Erythroblast (primary cell): ENCODE data around the gene FNDC3B.

Experiments
- DNase-seq, 2 experiments: peaks; one replicate each; lab custom pipeline; 2025; lab: John Stamatoyannopoulos, UW
- GATA1 ChIP-seq: IDR thresholded peaks from 2 replicates; pipeline ENCODE4 v1.6.1; 2011; ENCODE audit warnings: low read depth, mild to moderate bottlenecking, control low read depth, low read length, moderate library complexity
- POLR2A ChIP-seq: IDR thresholded peaks from 2 replicates; pipeline ENCODE4 v1.6.1; 2011; ENCODE audit warnings: mild to moderate bottlenecking, low read length

The FNDC3B gene

GRCh38 chr3:172261054-172261453, 221.7 kb downstream of the FNDC3B start:
- DNase-seq: no peak
- TF ChIP-seq POLR2A (no peak), GATA1 (no peak)

- no peak for TF ChIP-seq GATA1
- TF ChIP-seq POLR2A: no peak
- DNase-seq: no peak
These were observed 223.7 kb downstream of the FNDC3B start for GRCh38 chr3:172262991-172263608.

GRCh38 chr3:172263781-172264486, 224.6 kb downstream of the FNDC3B start:
- DNase-seq: no peak
- TF ChIP-seq GATA1 (no peak), POLR2A (no peak)

DNA sequence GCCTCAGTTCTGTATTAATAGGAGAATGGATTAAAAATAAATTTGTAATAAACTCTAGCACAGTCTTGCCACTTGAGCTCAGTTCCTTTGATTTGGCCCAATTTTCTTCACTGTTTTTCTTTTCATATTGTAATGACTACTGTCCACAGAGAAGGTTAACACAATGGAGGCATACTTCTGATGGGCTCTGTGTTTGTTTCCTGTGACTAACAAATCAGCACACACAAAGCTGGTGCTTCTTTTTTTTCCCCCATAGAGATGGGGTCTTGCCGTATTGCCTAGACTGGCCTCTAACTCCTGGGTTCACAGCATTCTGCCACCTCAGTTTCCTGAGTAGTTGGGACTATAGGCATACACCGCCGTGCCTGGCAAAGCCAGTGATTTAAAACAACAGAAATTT, 226.7 kb downstream of the FNDC3B start:
- no peak for DNase-seq
- TF ChIP-seq GATA1 (no peak), POLR2A (no peak)

GRCh38 chr3:172268425-172268824, 229.0 kb downstream of the FNDC3B start:
- DNase-seq: no peak
- TF ChIP-seq GATA1: no peak

- TF ChIP-seq GATA1 (no peak), POLR2A (no peak)
- DNase-seq: no peak
These were observed 229.5 kb downstream of the FNDC3B start for GRCh38 chr3:172268868-172269267.

GRCh38 chr3:172270557-172271166, 231.3 kb downstream of the FNDC3B start:
- TF ChIP-seq POLR2A (no peak), GATA1 (no peak)
- no peak for DNase-seq

GRCh38 chr3:172271386-172271976, 232.1 kb downstream of the FNDC3B start:
- TF ChIP-seq POLR2A: no peak
- no peak for TF ChIP-seq GATA1

GRCh38 chr3:172272698-172273097, 233.3 kb downstream of the FNDC3B start:
- TF ChIP-seq GATA1: no peak
- TF ChIP-seq POLR2A: no peak
- no peak for DNase-seq

More at GRCh38 chr3:172271386-172271976, 232.1 kb downstream of the FNDC3B start:
- no peak for DNase-seq

DNA sequence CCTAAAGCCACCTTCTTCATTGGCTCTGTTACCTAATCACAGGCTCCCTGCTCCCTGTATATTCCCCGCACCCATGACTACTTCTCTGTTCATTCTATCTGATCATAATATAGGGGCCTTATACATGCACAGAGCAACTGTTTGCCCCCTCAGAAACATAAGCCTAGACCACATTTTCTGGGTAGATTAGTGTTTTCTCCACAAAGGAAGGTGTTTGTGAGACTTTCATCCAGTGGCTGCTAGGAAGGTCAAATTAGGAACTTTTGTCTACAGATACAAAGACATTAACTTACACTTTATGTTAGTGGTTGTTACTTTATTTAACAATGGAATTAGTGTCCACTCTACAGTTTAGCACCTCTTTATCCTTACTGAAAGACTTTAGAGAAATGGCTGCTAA, 234.0 kb downstream of the FNDC3B start:
- no peak for DNase-seq
- TF ChIP-seq POLR2A (no peak), GATA1 (no peak)

- no peak for TF ChIP-seq GATA1
- no peak for TF ChIP-seq POLR2A
- no peak for DNase-seq
These were observed 235.5 kb downstream of the FNDC3B start for GRCh38 chr3:172274906-172275305.

GRCh38 chr3:172275586-172275985, 236.2 kb downstream of the FNDC3B start:
- no peak for TF ChIP-seq GATA1
- TF ChIP-seq POLR2A: no peak
- no peak for DNase-seq

GRCh38 chr3:172276103-172276502, 236.7 kb downstream of the FNDC3B start:
- no peak for DNase-seq
- TF ChIP-seq GATA1 (no peak), POLR2A (no peak)

DNA sequence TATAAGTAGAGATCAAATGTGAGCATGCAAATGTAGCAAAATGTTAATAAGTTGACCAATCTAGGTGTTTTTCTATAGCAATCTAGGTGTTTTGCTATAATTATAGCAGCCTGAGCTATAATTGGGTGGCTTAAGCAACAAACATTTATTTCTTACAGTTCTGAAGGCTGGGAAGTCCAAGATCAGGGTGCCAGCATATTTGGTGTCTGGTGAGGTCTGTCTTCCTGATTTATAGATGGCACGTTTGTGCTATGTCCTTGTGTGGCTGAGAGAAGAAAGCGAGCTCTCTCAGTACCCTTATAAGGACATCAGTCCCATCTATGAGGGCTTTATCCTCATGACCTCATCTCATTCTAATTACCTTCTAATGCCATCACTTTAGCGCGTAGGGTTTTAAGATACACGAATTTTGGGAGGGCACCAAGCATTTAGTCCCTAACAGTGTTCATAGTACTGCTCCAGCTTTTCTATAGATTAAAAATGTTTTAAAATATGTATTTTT, 237.8 kb downstream of the FNDC3B start:
- no peak for DNase-seq
- TF ChIP-seq GATA1 (no peak), POLR2A (no peak)
